Measurements from ENCODE around the gene ZMYM4.

Gene ZMYM4

GRCh38 chr1:35247256-35247655 lies 21.3 kb upstream of the ZMYM4 start:
- TF ChIP-seq POLR2A (IDR thresholded peaks at IDR 0.05; ENCODE audit: low read depth, low read length) (no peak), SPI1 (IDR thresholded peaks at IDR 0.05; ENCODE audit: low read depth, low read length) (no peak), TAF1 (IDR thresholded peaks at IDR 0.05; ENCODE audit: low read depth, low read length) (no peak)
- DNase-seq (ENCODE audit: insufficient read length, low spot score), result no peak
- no peak for FAIRE-seq

GRCh38 chr1:35253941-35254340 lies 14.6 kb upstream of the ZMYM4 start:
- TF ChIP-seq TAF1 (IDR thresholded peaks at IDR 0.05; ENCODE audit: low read depth, low read length) (no peak), SPI1 (IDR thresholded peaks at IDR 0.05; ENCODE audit: low read depth, low read length) (no peak), PAX5 (IDR thresholded peaks at IDR 0.05; ENCODE audit: insufficient read depth, low read length, severe bottlenecking) (no peak), POU2F2 (IDR thresholded peaks at IDR 0.05; ENCODE audit: low read depth, low read length) (no peak), POLR2A (IDR thresholded peaks at IDR 0.05; ENCODE audit: low read depth, low read length) (no peak), POLR2AphosphoS5 (IDR thresholded peaks at IDR 0.05; ENCODE audit: low read depth, low read length) (no peak)

GRCh38 chr1:35255276-35255675 lies 13.2 kb upstream of the ZMYM4 start:
- TF ChIP-seq SPI1 (IDR thresholded peaks at IDR 0.05; ENCODE audit: low read depth, low read length) (no peak), PAX5 (IDR thresholded peaks at IDR 0.05; ENCODE audit: insufficient read depth, low read length, severe bottlenecking) (no peak), POLR2A (IDR thresholded peaks at IDR 0.05; ENCODE audit: low read depth, low read length) (no peak), POLR2AphosphoS5 (IDR thresholded peaks at IDR 0.05; ENCODE audit: low read depth, low read length) (no peak), POU2F2 (IDR thresholded peaks at IDR 0.05; ENCODE audit: low read depth, low read length) (no peak), TAF1 (IDR thresholded peaks at IDR 0.05; ENCODE audit: low read depth, low read length) (no peak)
- DNase-seq (ENCODE audit: insufficient read length, low spot score) (no peak), FAIRE-seq (no peak)

More at GRCh38 chr1:35253941-35254340, 14.6 kb upstream of the ZMYM4 start:
- DNase-seq (ENCODE audit: insufficient read length, low spot score) (no peak), FAIRE-seq (no peak)

DNA sequence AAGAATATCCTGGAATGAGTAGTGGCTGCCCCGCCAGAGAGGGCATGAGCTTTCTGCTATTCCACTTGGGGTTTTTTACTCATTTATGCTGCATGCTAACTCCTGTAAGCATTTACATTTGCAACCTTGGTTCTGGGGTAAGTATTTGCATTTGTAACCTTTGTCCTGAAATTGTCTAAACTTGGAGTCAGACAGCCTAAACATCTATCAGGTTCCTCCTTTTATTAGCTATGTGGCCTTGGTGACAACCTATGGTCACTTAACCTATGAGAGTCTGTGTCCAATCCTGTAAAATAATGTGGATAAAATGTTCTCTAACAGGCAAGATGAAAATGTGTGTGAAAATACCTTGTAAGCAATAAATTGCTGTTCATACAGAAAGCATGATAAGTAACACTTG lies 8.9 kb upstream of the ZMYM4 start:
- no peak for TF ChIP-seq TAF1 (IDR thresholded peaks at IDR 0.05; ENCODE audit: low read depth, low read length)
- TF ChIP-seq SPI1 (IDR thresholded peaks at IDR 0.05; ENCODE audit: low read depth, low read length), result no peak
- TF ChIP-seq POU2F2 (IDR thresholded peaks at IDR 0.05; ENCODE audit: low read depth, low read length), result no peak
- no peak for TF ChIP-seq POLR2A (IDR thresholded peaks at IDR 0.05; ENCODE audit: low read depth, low read length)

DNA sequence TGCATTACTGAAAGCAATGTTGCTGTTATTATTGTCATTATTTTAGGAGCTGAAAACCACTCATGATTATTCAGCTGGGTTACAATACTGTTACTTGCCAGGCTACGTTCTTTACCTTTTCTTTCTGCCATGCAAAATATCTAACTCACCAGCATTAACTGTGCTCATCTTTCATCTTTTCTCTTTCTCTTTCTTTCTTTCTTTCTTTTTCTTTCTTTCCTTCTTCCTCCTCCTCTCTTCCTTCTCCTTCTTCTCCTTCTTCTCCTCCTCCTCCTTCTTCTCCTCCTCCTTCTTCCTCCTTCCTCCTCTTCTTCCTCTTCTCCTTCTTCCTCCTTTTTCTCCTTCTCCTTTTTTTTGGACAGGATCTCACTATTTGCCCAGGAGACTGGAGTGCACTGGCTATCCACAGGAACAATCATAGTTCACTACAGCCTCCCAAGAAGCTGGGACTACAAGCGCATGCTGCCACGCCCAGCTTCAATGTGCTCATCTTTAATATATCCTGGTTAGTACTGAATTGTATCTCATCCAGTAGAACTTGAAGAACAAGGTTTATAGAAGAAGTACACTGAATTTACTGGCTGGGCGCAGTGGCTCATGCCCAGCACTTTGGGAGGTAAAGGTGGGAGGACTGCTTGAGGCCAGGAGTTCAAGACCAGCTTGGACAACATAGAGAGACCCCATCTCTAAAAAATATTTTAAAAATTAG lies 6.9 kb upstream of the ZMYM4 start:
- DNase-seq (ENCODE audit: insufficient read length, low spot score) (no peak), FAIRE-seq (no peak)
- TF ChIP-seq TAF1 (IDR thresholded peaks at IDR 0.05; ENCODE audit: low read depth, low read length) (no peak), SPI1 (IDR thresholded peaks at IDR 0.05; ENCODE audit: low read depth, low read length) (no peak), PAX5 (IDR thresholded peaks at IDR 0.05; ENCODE audit: insufficient read depth, low read length, severe bottlenecking) (no peak), POLR2A (IDR thresholded peaks at IDR 0.05; ENCODE audit: low read depth, low read length) (no peak), POLR2AphosphoS5 (IDR thresholded peaks at IDR 0.05; ENCODE audit: low read depth, low read length) (no peak), POU2F2 (IDR thresholded peaks at IDR 0.05; ENCODE audit: low read depth, low read length) (no peak)

More for the DNA sequence above, 8.9 kb upstream of the ZMYM4 start:
- no peak for FAIRE-seq
- no peak for DNase-seq (ENCODE audit: insufficient read length, low spot score)

DNA sequence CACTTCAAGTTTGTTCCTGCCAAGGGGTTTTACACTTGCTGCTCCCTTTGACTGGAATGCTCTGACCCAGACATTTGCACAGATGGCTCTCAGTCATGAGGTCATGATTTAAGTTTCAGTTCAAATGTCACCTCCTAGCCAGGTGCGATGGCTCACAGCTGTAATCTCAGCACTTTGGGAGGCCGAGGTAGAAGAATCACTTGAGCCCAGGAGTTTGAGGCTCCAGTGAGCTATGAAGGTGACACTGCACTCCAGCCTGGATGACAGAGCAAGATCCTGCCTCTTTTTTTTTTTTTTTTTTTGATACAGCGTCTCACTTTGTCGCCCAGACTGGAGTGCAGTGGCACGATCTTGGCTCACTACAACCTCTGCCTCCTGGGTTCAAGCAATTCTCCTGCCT lies 4.5 kb upstream of the ZMYM4 start:
- FAIRE-seq, result no peak
- no peak for DNase-seq (ENCODE audit: insufficient read length, low spot score)
- TF ChIP-seq TAF1 (IDR thresholded peaks at IDR 0.05; ENCODE audit: low read depth, low read length) (no peak), POLR2A (IDR thresholded peaks at IDR 0.05; ENCODE audit: low read depth, low read length) (no peak), POU2F2 (IDR thresholded peaks at IDR 0.05; ENCODE audit: low read depth, low read length) (no peak), POLR2AphosphoS5 (IDR thresholded peaks at IDR 0.05; ENCODE audit: low read depth, low read length) (no peak), SPI1 (IDR thresholded peaks at IDR 0.05; ENCODE audit: low read depth, low read length) (no peak), PAX5 (IDR thresholded peaks at IDR 0.05; ENCODE audit: insufficient read depth, low read length, severe bottlenecking) (no peak)

GRCh38 chr1:35264871-35265270 lies 3.6 kb upstream of the ZMYM4 start:
- FAIRE-seq (peak; percentile 28), DNase-seq (ENCODE audit: insufficient read length, low spot score) (no peak)
- TF ChIP-seq SPI1 (IDR thresholded peaks at IDR 0.05; ENCODE audit: low read depth, low read length) (no peak), POLR2AphosphoS5 (IDR thresholded peaks at IDR 0.05; ENCODE audit: low read depth, low read length) (no peak), TAF1 (IDR thresholded peaks at IDR 0.05; ENCODE audit: low read depth, low read length) (no peak), POU2F2 (IDR thresholded peaks at IDR 0.05; ENCODE audit: low read depth, low read length) (no peak), POLR2A (IDR thresholded peaks at IDR 0.05; ENCODE audit: low read depth, low read length) (no peak), PAX5 (IDR thresholded peaks at IDR 0.05; ENCODE audit: insufficient read depth, low read length, severe bottlenecking) (no peak)

DNA sequence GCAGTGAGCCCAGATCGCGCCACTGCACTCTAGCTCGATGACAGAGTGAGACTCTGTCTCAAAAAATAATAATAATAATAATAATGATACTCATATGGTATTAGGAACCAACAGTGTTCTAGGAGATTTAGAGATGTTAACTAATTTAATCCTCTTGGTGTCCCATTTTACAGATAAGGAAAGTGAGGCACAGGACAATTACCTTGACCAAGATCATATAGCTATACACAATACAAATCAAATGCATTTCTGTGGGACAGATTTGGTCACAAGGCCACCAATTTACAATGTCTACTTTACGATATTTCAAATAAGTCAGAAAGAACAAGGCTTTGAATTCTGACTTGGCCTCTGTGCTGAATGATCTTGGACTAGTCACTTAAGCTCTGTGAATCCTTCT lies 2.2 kb upstream of the ZMYM4 start:
- DNase-seq (ENCODE audit: insufficient read length, low spot score) (no peak), FAIRE-seq (no peak)

DNA sequence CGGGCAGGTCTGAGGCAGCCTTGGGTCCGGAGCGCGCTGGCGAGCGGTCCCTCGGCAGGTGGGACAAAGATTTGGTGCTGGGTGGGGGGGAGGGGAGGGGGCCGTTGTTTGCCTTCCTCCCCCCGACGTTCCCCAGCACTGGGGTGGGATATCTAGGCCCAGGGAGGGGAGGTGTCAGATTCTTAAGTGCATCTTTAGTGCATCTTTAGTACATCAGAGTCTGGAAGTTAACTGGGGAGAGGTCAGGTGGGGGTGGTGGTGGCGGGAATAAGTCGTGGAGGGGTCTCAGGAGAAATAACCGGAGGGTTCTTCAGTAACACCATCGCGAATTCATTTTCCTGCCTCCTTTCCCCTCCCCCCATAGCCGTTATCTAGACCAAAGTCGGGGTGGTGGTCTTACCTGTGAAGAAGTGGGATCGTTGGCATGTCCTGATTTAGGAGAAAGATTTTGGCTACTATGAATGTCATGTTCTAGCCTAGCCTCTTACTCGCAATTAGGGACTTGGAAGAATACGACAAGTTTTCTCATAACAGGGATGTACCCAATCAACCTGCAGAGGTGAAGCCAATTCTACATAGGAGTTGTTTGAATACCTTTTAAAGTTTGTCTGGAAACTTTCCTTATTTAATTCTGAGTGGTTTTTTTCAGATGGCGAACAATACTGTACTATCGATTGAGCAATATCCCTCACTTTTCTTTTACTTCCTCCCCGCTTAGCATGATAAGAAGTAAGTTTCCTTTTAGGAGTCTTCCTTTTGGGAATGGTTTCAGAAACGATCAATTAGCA lies 886 bp downstream of the ZMYM4 start:
- TF ChIP-seq TAF1 (IDR thresholded peaks at IDR 0.05; ENCODE audit: low read depth, low read length), result no peak
- TF ChIP-seq POLR2AphosphoS5 (IDR thresholded peaks at IDR 0.05; ENCODE audit: low read depth, low read length), result no peak
- no peak for TF ChIP-seq SPI1 (IDR thresholded peaks at IDR 0.05; ENCODE audit: low read depth, low read length)
- TF ChIP-seq PAX5 (IDR thresholded peaks at IDR 0.05; ENCODE audit: insufficient read depth, low read length, severe bottlenecking), result no peak
- no peak for TF ChIP-seq POU2F2 (IDR thresholded peaks at IDR 0.05; ENCODE audit: low read depth, low read length)
- TF ChIP-seq POLR2A (IDR thresholded peaks at IDR 0.05; ENCODE audit: low read depth, low read length), result no peak
- DNase-seq (ENCODE audit: insufficient read length, low spot score), result peak; percentile 10
- FAIRE-seq, result peak; percentile 86

More for the DNA sequence above, 2.2 kb upstream of the ZMYM4 start:
- no peak for TF ChIP-seq PAX5 (IDR thresholded peaks at IDR 0.05; ENCODE audit: insufficient read depth, low read length, severe bottlenecking)
- TF ChIP-seq POU2F2 (IDR thresholded peaks at IDR 0.05; ENCODE audit: low read depth, low read length), result no peak
- no peak for TF ChIP-seq POLR2AphosphoS5 (IDR thresholded peaks at IDR 0.05; ENCODE audit: low read depth, low read length)
- TF ChIP-seq TAF1 (IDR thresholded peaks at IDR 0.05; ENCODE audit: low read depth, low read length), result no peak
- no peak for TF ChIP-seq POLR2A (IDR thresholded peaks at IDR 0.05; ENCODE audit: low read depth, low read length)
- no peak for TF ChIP-seq SPI1 (IDR thresholded peaks at IDR 0.05; ENCODE audit: low read depth, low read length)

Measured in GM12891 (cell line).